IMR-90 (cell line): ENCODE data around the gene TRIM33.

ENCODE experiments used
- CEBPB ChIP-seq: IDR thresholded peaks from 2 replicates; pipeline ENCODE4 v1.6.1; 2012; ENCODE audit warnings: low read depth, low read length, improper control_type of control experiment
- CTCF ChIP-seq: conservative IDR thresholded peaks from 2 replicates; pipeline ENCODE4 v1.5.1; 2012; ENCODE audit warnings: mild to moderate bottlenecking, low read depth, low read length, improper control_type of control experiment
- MAFK ChIP-seq: IDR thresholded peaks from 2 replicates; pipeline ENCODE4 v1.6.1; 2012; ENCODE audit warnings: low read depth, low read length, improper control_type of control experiment
- MXI1 ChIP-seq: IDR thresholded peaks from 2 replicates; pipeline ENCODE4 v1.6.1; 2012; ENCODE audit warnings: low read depth, mild to moderate bottlenecking, low read length, moderate library complexity, borderline replicate concordance
- POLR2A ChIP-seq: IDR thresholded peaks from 2 replicates; pipeline ENCODE4 v1.6.1; 2012; ENCODE audit warnings: mild to moderate bottlenecking, low read depth, low read length
- TF ChIP-seq, protein P1 (sequence below): fragments of 150-350 bp; IDR thresholded peaks from 2 replicates; pipeline ENCODE4 v1.6.1; 2017; ENCODE audit warnings: mild to moderate bottlenecking, antibody characterized with exemption, low read length, low read depth

DNA sequence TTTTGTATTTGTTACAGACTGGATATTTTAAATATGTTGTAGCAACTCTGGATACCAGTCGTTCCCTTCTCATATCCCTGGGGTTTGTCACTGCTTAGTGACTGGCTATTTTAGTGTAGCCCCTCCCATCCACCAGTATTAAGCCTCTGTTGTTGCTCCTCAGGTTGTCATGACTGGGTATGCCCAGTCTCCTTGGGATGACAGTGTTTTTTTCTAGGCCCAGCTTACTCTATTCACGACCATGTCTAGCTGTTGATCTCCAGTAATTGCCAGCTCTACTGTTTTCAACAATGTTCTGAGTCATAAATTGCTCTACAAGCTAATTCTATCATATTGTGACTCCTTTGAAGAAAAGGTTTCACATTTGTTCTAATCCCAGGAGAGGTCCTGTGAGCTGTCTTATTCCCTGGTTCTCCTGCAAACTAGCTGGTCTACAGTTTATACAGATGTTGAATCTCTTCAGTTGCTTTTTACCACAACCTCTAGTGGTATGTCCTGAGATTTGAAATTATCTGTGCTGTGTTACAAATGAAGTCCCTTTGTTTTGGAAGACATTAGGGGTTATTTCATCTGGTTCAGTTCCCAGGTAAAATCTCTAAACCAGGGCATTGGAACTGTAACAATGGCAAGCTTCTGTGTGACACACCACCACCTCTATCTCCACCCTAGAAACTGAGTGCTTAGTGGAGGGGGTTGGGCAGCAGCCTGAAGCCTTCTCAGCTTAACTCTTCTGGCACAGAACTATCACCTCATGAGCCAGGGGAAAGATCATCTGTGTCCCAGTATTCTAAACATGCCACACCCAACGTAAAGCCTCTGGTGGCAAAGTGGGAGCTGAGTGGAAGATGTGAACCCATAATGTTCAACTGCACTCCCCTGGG lies 124.6 kb downstream of the TRIM33 start:
- TF ChIP-seq CEBPB = no peak
- TF ChIP-seq CTCF = no peak
- no peak for TF ChIP-seq MXI1
- TF ChIP-seq, protein P1, sequence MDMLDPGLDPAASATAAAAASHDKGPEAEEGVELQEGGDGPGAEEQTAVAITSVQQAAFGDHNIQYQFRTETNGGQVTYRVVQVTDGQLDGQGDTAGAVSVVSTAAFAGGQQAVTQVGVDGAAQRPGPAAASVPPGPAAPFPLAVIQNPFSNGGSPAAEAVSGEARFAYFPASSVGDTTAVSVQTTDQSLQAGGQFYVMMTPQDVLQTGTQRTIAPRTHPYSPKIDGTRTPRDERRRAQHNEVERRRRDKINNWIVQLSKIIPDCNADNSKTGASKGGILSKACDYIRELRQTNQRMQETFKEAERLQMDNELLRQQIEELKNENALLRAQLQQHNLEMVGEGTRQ = no peak
- no peak for TF ChIP-seq POLR2A
- no peak for TF ChIP-seq MAFK
